Measurements from ENCODE around the gene VSNL1. TPM values are rescaled to one million over a fixed set of nuclear protein-coding genes. Genes with fewer than 3 reads are reported as not detected.

The VSNL1 gene
- total RNA-seq, 4 donors from 2014 or later = not detected

DNA sequence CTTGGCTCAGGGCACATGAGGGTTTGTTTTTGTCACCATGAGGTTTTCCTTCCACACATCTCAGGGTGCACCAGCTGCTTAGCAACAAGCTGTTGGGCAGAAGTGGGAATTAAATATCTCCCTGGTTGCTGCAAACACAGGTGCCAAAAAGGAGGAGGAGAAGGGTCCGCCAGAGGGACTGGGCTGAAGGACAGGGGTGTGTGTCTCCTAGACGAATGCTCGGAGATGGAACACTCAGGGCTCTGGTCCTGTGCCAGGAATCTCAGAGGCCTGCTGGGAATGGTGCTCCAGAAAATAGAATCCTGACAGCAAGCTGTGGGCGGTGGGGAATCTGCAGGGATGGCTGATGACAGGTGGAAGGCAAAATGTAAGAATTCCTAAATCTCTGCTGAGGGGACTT, 94.5 kb downstream of the VSNL1 start:
- TF ChIP-seq, protein P1, sequence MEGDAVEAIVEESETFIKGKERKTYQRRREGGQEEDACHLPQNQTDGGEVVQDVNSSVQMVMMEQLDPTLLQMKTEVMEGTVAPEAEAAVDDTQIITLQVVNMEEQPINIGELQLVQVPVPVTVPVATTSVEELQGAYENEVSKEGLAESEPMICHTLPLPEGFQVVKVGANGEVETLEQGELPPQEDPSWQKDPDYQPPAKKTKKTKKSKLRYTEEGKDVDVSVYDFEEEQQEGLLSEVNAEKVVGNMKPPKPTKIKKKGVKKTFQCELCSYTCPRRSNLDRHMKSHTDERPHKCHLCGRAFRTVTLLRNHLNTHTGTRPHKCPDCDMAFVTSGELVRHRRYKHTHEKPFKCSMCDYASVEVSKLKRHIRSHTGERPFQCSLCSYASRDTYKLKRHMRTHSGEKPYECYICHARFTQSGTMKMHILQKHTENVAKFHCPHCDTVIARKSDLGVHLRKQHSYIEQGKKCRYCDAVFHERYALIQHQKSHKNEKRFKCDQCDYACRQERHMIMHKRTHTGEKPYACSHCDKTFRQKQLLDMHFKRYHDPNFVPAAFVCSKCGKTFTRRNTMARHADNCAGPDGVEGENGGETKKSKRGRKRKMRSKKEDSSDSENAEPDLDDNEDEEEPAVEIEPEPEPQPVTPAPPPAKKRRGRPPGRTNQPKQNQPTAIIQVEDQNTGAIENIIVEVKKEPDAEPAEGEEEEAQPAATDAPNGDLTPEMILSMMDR (IDR thresholded peaks at IDR 0.05; ENCODE audit: low read depth) = no peak

DNA sequence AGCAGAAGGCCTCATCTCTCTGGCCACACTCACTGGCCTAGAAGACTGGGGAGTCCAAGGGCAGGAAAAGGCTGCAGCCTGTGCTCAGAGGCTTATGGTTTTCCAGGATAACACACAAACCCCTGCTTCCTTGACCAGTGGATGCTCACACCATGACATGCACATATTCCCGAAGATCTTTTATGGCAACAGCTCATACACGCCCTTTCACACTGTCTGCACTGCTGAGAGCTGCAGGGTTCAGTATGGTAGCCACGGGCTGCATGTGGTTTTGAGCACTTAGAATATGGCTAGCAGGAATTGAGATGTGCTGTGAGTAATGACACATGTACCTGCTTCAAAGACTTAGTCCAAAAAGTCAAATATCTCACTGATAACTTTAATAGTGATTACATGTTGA, 95.8 kb downstream of the VSNL1 start:
- TF ChIP-seq, protein P1 (IDR thresholded peaks at IDR 0.05; ENCODE audit: low read depth) = no peak

DNA sequence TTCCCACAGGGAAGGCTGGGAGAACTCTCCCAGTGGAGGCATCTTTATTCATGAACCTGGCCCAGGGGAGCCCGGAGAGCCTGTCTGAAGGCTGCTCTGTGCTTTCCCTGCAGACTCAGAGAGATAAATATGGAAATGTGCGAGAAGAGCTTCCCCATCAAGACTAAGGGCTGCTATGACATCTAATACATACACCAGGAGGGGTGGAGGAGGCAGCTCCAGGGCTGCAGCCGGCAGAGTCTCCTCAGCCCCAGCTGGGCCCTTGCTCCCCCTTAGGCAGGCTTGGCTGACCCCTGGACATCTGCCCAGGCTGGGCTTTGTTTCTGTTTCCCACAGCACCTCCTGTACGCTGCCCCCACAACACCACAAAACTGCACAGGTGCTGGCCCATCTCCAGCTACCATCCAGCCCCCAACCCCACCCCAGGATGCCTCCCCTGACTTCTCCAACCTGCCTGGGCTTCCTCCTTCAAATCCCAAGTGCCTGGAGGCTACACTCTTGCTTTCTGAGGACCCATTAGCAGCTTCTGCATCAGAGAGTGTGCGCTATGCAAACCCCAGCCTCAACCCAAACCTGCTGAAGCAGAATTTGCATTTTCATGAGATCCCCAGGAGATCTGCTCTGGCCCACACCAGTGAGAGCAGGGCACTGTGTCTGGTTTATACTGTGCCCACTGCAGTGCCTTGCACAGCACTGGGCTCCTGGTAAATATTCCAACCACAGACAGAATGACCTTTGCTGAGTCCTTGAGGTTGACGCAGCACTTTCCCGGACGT, 96.8 kb downstream of the VSNL1 start:
- TF ChIP-seq, protein P1 (IDR thresholded peaks at IDR 0.05; ENCODE audit: low read depth) = no peak

DNA sequence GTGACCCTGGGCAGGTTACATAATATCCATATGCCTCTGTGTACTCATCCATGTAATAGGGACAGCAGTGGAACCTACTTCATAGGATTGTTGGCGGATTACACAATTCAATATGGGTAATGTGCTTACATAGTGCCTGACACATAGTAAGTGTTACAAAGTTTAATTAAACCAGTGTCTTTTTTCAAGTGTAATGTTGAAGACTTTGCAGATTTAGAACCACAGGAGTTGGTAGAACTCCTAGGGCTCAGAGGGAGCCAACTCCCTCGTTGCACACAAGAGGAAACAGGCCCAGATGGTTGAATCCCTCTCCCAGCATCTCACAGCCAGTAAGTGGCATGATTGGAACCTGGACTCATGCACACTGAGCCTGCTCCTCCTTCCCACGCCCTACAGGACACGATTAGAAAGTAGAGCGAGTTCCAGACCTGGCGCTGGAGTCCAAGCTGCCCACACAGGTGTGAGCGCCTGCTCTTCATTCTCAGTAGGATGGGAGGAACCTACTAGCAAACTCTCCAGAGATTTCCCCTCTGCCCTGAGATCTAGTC, 97.8 kb downstream of the VSNL1 start:
- TF ChIP-seq, protein P1 (IDR thresholded peaks at IDR 0.05; ENCODE audit: low read depth) = no peak

GRCh38 chr2:17640406-17640805, 99.9 kb downstream of the VSNL1 start:
- TF ChIP-seq, protein P1 (IDR thresholded peaks at IDR 0.05; ENCODE audit: low read depth) = no peak

DNA sequence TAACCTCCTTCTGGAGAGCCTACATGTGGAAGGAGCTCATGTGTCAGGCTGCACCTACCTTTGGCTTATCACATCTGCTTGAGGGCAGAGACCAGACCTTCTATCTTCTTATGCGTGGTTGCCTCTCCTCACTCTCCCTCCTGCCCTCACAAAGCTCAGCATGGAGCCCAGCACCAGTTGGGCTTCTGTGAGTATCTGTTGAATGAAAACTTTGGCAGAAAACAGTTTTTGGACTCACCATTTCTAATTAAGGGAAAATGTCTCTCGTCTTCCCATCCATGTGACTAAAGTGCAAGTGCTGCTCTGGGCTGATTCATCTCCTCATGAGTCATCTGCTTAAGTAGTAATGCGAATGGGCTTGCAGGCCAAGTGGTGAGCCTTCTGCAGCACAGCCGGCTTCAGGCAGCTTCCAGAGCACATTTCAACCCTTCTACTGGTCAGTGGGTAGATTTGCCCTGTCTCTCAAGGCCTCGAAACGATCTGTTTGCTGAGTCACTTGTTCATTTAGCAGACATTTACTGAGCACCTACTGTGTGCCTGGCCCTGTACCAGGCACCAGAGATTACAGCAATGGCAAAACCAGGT, 102.6 kb downstream of the VSNL1 start:
- TF ChIP-seq, protein P1 (IDR thresholded peaks at IDR 0.05; ENCODE audit: low read depth) = no peak

GRCh38 chr2:17644997-17645720, 104.7 kb downstream of the VSNL1 start:
- TF ChIP-seq, protein P1 (IDR thresholded peaks at IDR 0.05; ENCODE audit: low read depth) = no peak
